ENCODE measurements around the gene GPR158.

Gene GPR158

GRCh38 chr10:25206693-25207414 lies 32.1 kb downstream of the GPR158 start:
- DNase-seq (ENCODE audit: low read depth) = no peak

GRCh38 chr10:25209618-25210017 lies 34.8 kb downstream of the GPR158 start:
- DNase-seq (ENCODE audit: low read depth) = no peak

- no peak for DNase-seq (ENCODE audit: low read depth)
These were observed 35.5 kb downstream of the GPR158 start for GRCh38 chr10:25210265-25210664.

GRCh38 chr10:25220156-25220555 lies 45.4 kb downstream of the GPR158 start:
- DNase-seq (ENCODE audit: low read depth) = no peak

- no peak for DNase-seq (ENCODE audit: low read depth)
These were observed 47.4 kb downstream of the GPR158 start for GRCh38 chr10:25222085-25222660.

- peak; percentile 51 for DNase-seq (ENCODE audit: low read depth)
These were observed 52.2 kb downstream of the GPR158 start for GRCh38 chr10:25226775-25227682.

GRCh38 chr10:25231751-25232150 lies 57.0 kb downstream of the GPR158 start:
- no peak for DNase-seq (ENCODE audit: low read depth)

GRCh38 chr10:25232204-25232603 lies 57.4 kb downstream of the GPR158 start:
- no peak for DNase-seq (ENCODE audit: low read depth)

GRCh38 chr10:25245165-25245564 lies 70.4 kb downstream of the GPR158 start:
- DNase-seq (ENCODE audit: low read depth) = no peak

GRCh38 chr10:25257646-25258045 lies 82.8 kb downstream of the GPR158 start:
- no peak for DNase-seq (ENCODE audit: low read depth)

GRCh38 chr10:25261110-25261509 lies 86.3 kb downstream of the GPR158 start:
- DNase-seq (ENCODE audit: low read depth) = no peak

- DNase-seq (ENCODE audit: low read depth) = no peak
These were observed 86.8 kb downstream of the GPR158 start for GRCh38 chr10:25261558-25261957.

- peak; percentile 1 for DNase-seq (ENCODE audit: low read depth)
These were observed 89.1 kb downstream of the GPR158 start for GRCh38 chr10:25263931-25264330.

GRCh38 chr10:25278180-25278579 lies 103.4 kb downstream of the GPR158 start:
- DNase-seq (ENCODE audit: low read depth) = no peak

GRCh38 chr10:25280076-25280475 lies 105.3 kb downstream of the GPR158 start:
- no peak for DNase-seq (ENCODE audit: low read depth)

- no peak for DNase-seq (ENCODE audit: low read depth)
These were observed 105.8 kb downstream of the GPR158 start for GRCh38 chr10:25280573-25280972.

GRCh38 chr10:25285809-25286208 lies 111.0 kb downstream of the GPR158 start:
- DNase-seq (ENCODE audit: low read depth) = no peak

GRCh38 chr10:25288181-25288580 lies 113.4 kb downstream of the GPR158 start:
- peak; percentile 21 for DNase-seq (ENCODE audit: low read depth)

GRCh38 chr10:25294032-25294926 lies 119.5 kb downstream of the GPR158 start:
- peak; percentile 61 for DNase-seq (ENCODE audit: low read depth)

GRCh38 chr10:25296324-25296723 lies 121.5 kb downstream of the GPR158 start:
- DNase-seq (ENCODE audit: low read depth) = no peak

GRCh38 chr10:25297466-25297865 lies 122.7 kb downstream of the GPR158 start:
- DNase-seq (ENCODE audit: low read depth) = no peak

- DNase-seq (ENCODE audit: low read depth) = no peak
These were observed 125.3 kb downstream of the GPR158 start for GRCh38 chr10:25300073-25300472.
